OCI-LY3 (cell line): Measurements from ENCODE around the gene MAGI2.

Experiments used
- H2AFZ ChIP-seq: fragments of 200-600, 300-600 bp; shearing (Covaris generic); 2 replicates; pipeline ENCODE4 v1.6.0; 2014; ENCODE audit warnings: antibody characterized with exemption, low read depth, low read length
- H3K27ac ChIP-seq: fragments of 200-600, 300-600 bp; sonication (generic); 2 replicates; pipeline ENCODE4 v1.5.1; 2014; ENCODE audit warnings: mild to moderate bottlenecking, low read length, moderate library complexity, mixed read lengths
- H3K27me3 ChIP-seq: fragments of 200-600, 300-600 bp; sonication (generic); 2 replicates; pipeline ENCODE4 v1.6.1; 2014; ENCODE audit warnings: low read depth, low read length, mixed read lengths
- H3K36me3 ChIP-seq: fragments of 200-600, 300-600 bp; sonication (generic); replicated peaks from 2 replicates; pipeline ENCODE3; 2014; ENCODE audit warnings: low read depth, low read length, mixed read lengths
- H3K4me1 ChIP-seq: fragments of 300-600, 200-600 bp; sonication (generic); 2 replicates; pipeline ENCODE4 v1.6.1; 2014; ENCODE audit warnings: low read length, mixed read lengths
- H3K4me2 ChIP-seq: fragments of 200-600, 300-600 bp; sonication (generic); 2 replicates; pipeline ENCODE4 v1.6.1; 2014; ENCODE audit warnings: low read length, mixed read lengths
- H3K4me3 ChIP-seq: fragments of 300-600, 200-600 bp; sonication (generic); 2 replicates; pipeline ENCODE4 v1.5.1; 2014; ENCODE audit warnings: antibody characterized with exemption, mild to moderate bottlenecking, low read length, moderate library complexity
- H3K79me2 ChIP-seq: fragments of 300-600, 200-600 bp; shearing (Covaris generic); 2 replicates; pipeline ENCODE4 v1.6.1; 2014; ENCODE audit warnings: mild to moderate bottlenecking, low read length, mixed read lengths
- H3K9ac ChIP-seq: fragments of 300-600, 200-600 bp; shearing (Covaris generic); 2 replicates; pipeline ENCODE4 v1.6.0; 2014; ENCODE audit warnings: mild to moderate bottlenecking, low read length, moderate library complexity
- H3K9me3 ChIP-seq: fragments of 200-600, 300-600 bp; shearing (Covaris generic); 2 replicates; pipeline ENCODE4 v1.6.1; 2014; ENCODE audit warnings: low read length, mixed read lengths; ENCODE audit not compliant: insufficient read depth
- H4K20me1 ChIP-seq: fragments of 200-600, 300-600 bp; sonication (generic); 2 replicates; pipeline ENCODE4 v1.6.1; 2016; ENCODE audit warnings: low read length, mixed read lengths; ENCODE audit not compliant: insufficient read depth
- EZH2phosphoT487 ChIP-seq: fragments of 200-600 bp; shearing (Covaris generic); IDR thresholded peaks from 2 replicates; pipeline ENCODE4 v1.6.1; 2018; ENCODE audit warnings: antibody characterized with exemption, mixed run types, low read depth
- TF ChIP-seq, protein P1 (sequence below): fragments of 200-600, 300-600 bp; sonication (generic); IDR thresholded peaks from 2 replicates; pipeline ENCODE4 v1.5.1; 2014; ENCODE audit warnings: antibody characterized with exemption, low read length, low read depth

MAGI2 gene

DNA sequence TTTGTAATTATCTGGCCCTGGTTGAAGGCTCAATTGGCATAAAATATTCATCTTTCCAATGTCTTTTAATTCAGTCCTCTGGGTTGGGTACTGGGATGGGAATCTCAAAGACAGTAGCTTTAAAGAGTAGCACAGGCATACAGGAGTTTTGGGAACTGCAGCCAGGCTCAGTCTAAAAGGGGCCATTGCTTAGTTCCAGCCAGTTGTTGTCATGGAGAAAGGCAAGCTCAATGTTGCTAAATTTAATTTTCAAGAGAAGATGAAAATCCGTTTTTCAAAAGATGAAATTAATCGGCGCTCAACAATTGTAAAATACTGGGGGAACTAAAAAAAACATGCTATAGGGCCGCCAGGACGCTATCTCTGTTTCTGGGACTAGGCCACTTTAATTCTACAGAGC lies 1279.8 kb downstream of the MAGI2 start:
- Histone ChIP-seq H3K4me2 (no peak overlapping the region), H3K79me2 (no peaks in the 10 kb centered on the region), H3K9me3 (no peaks in the 10 kb centered on the region), H3K27me3 (peaks cover 10% of the 10 kb centered on the region; the same call in 1 of the 2 replicates), H4K20me1 (no peaks in the 10 kb centered on the region), H3K4me3 (no peak overlapping the region), H3K9ac (no peak overlapping the region), H2AFZ (no peak overlapping the region), H3K27ac (no peak overlapping the region), H3K4me1 (no peaks in the 10 kb centered on the region), H3K36me3 (no peaks in the 10 kb centered on the region)
- no peak for TF ChIP-seq EZH2phosphoT487
- TF ChIP-seq, protein P1, sequence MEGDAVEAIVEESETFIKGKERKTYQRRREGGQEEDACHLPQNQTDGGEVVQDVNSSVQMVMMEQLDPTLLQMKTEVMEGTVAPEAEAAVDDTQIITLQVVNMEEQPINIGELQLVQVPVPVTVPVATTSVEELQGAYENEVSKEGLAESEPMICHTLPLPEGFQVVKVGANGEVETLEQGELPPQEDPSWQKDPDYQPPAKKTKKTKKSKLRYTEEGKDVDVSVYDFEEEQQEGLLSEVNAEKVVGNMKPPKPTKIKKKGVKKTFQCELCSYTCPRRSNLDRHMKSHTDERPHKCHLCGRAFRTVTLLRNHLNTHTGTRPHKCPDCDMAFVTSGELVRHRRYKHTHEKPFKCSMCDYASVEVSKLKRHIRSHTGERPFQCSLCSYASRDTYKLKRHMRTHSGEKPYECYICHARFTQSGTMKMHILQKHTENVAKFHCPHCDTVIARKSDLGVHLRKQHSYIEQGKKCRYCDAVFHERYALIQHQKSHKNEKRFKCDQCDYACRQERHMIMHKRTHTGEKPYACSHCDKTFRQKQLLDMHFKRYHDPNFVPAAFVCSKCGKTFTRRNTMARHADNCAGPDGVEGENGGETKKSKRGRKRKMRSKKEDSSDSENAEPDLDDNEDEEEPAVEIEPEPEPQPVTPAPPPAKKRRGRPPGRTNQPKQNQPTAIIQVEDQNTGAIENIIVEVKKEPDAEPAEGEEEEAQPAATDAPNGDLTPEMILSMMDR, result no peak

DNA sequence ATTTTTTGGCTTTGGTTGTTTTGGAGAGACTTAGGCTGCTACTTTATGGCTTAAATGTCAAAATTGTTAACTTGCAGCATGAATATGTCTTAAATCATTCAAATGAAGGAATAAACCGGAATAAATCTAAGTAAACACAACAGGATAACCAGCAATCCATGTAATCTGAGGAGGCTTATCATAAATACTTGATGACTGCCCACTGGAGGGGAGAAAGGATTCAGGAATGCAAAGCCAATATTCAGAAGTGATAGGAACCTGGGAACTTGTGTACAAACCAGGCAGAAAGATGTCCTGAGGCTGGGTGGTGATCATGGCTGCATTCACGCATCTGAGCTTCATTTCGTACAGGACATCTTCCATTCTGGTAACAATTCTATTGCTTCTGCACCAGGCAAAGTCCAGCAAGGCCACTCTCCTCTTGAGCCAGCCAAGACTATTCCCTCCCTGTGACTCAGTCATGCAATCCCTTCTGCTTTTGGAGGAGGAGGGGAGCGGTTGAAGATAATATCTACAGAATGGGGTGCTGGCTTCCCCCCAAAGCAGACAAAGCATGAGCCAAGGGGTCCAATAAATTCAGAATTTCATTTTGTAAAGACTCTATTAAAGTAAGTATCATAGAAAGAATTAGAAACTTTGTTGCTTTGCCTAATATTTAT lies 1280.4 kb downstream of the MAGI2 start:
- TF ChIP-seq EZH2phosphoT487, result no peak
- TF ChIP-seq, protein P1, result no peak
- no peaks in the 10 kb centered on the region for H3K4me1 ChIP-seq
- H3K4me3 ChIP-seq, result no peak overlapping the region
- H3K9ac ChIP-seq, result no peak overlapping the region
- no peak overlapping the region for H3K27ac ChIP-seq
- H3K4me2 ChIP-seq, result no peak overlapping the region
- no peaks in the 10 kb centered on the region for H3K79me2 ChIP-seq
- H3K36me3 ChIP-seq, result no peaks in the 10 kb centered on the region
- peaks cover 8% of the 10 kb centered on the region; the same call in 1 of the 2 replicates for H3K27me3 ChIP-seq
- H3K9me3 ChIP-seq, result no peaks in the 10 kb centered on the region
- no peaks in the 10 kb centered on the region for H4K20me1 ChIP-seq
- H2AFZ ChIP-seq, result no peak overlapping the region

DNA sequence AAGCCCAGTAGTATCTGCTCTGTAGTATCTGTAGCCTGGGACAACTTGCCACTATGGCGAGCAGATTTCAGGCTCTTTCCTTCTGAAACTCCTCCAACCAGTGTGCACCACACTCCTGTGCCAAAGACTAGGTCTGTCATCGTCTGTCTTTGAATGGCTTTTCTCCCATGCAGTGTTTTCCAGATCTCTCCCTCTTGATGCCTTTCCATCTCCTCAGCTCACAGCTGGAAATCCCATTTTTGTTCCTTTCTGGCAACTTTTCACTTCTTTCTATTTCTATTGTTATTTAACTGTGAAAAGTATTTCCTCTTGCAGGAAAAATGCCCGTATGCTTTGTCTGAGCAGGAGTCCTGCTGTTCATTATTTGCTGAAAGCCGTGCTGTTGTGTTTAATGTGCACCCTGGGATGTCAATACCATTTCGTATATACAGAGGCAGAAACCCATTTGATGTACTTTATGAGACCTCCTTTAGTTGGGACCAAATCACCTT lies 1281.2 kb downstream of the MAGI2 start:
- Histone ChIP-seq H2AFZ (no peak overlapping the region), H3K4me1 (no peaks in the 10 kb centered on the region), H3K36me3 (no peaks in the 10 kb centered on the region), H3K9ac (no peak overlapping the region), H3K27me3 (peaks cover 8% of the 10 kb centered on the region; the same call in 1 of the 2 replicates), H3K4me3 (no peak overlapping the region), H3K79me2 (no peaks in the 10 kb centered on the region), H3K27ac (no peak overlapping the region), H4K20me1 (no peaks in the 10 kb centered on the region), H3K9me3 (no peaks in the 10 kb centered on the region), H3K4me2 (no peak overlapping the region)
- TF ChIP-seq, protein P1, result no peak
- TF ChIP-seq EZH2phosphoT487, result no peak

DNA sequence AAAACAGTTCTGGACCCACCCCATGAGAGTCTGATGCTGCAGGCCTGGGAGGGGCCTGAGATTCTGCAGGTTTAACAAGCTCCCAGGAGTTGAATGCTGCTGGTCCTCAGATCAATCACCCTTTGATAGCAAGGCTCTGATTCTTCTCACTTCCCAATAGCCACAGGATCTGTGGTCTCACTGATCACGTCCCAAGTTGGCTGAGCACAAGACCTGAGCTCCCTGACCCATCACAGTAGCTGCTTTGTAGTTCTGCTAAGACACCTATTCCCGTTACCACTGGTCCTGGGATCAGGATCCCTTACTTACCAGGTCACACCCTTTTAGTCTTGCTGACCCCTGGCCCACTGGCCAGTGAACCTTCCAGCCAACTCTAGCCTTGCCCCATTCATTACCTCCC lies 1282.1 kb downstream of the MAGI2 start:
- Histone ChIP-seq H3K4me2 (no peak overlapping the region), H3K79me2 (no peaks in the 10 kb centered on the region), H3K9me3 (no peaks in the 10 kb centered on the region), H4K20me1 (no peaks in the 10 kb centered on the region), H3K9ac (no peak overlapping the region), H3K27me3 (peaks cover 8% of the 10 kb centered on the region; the same call in 1 of the 2 replicates), H3K4me3 (no peak overlapping the region), H3K36me3 (no peaks in the 10 kb centered on the region), H3K27ac (no peak overlapping the region), H2AFZ (no peak overlapping the region), H3K4me1 (no peaks in the 10 kb centered on the region)
- no peak for TF ChIP-seq EZH2phosphoT487
- TF ChIP-seq, protein P1, result no peak
